ENCODE results near the gene FGF23. TPM values are rescaled to one million over a fixed set of nuclear protein-coding genes. Genes with fewer than 3 reads are reported as not detected.
"Not testable (repeated sequence)": the region's sequence is repeated elsewhere in the genome, so short reads cannot be mapped to it uniquely, and the experiment has no call there.

Gene FGF23
- total RNA-seq, 4 donors from 2014 or later, result not detected

- TF ChIP-seq, protein P1, sequence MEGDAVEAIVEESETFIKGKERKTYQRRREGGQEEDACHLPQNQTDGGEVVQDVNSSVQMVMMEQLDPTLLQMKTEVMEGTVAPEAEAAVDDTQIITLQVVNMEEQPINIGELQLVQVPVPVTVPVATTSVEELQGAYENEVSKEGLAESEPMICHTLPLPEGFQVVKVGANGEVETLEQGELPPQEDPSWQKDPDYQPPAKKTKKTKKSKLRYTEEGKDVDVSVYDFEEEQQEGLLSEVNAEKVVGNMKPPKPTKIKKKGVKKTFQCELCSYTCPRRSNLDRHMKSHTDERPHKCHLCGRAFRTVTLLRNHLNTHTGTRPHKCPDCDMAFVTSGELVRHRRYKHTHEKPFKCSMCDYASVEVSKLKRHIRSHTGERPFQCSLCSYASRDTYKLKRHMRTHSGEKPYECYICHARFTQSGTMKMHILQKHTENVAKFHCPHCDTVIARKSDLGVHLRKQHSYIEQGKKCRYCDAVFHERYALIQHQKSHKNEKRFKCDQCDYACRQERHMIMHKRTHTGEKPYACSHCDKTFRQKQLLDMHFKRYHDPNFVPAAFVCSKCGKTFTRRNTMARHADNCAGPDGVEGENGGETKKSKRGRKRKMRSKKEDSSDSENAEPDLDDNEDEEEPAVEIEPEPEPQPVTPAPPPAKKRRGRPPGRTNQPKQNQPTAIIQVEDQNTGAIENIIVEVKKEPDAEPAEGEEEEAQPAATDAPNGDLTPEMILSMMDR (IDR thresholded peaks at IDR 0.05), result no peak
- no peak for TF ChIP-seq POLR2A (IDR thresholded peaks at IDR 0.05)
- no peak for DNase-seq
- no peak overlapping the region for H3K4me3 ChIP-seq
- no peaks in the 10 kb centered on the region for H3K27me3 ChIP-seq
- H3K36me3 ChIP-seq, result no peaks in the 10 kb centered on the region
- H3K4me1 ChIP-seq, result peaks cover 0 to 5% (median 0%) of the 10 kb centered on the region in 4 donors
- no peak overlapping the region for H3K27ac ChIP-seq
- no peaks in the 10 kb centered on the region for H3K9me3 ChIP-seq
Observed at GRCh38 chr12:4412465-4412864, 33.0 kb upstream of the FGF23 start.

GRCh38 chr12:4412056-4412455, 32.5 kb upstream of the FGF23 start:
- Histone ChIP-seq H3K27ac (no peak overlapping the region), H3K36me3 (no peaks in the 10 kb centered on the region), H3K9me3 (no peaks in the 10 kb centered on the region), H3K4me3 (no peak overlapping the region), H3K27me3 (no peaks in the 10 kb centered on the region), H3K4me1 (peaks cover 0 to 5% (median 0%) of the 10 kb centered on the region in 4 donors)
- TF ChIP-seq, protein P1 (IDR thresholded peaks at IDR 0.05), result no peak
- TF ChIP-seq POLR2A (IDR thresholded peaks at IDR 0.05), result no peak
- DNase-seq, result no peak

DNA sequence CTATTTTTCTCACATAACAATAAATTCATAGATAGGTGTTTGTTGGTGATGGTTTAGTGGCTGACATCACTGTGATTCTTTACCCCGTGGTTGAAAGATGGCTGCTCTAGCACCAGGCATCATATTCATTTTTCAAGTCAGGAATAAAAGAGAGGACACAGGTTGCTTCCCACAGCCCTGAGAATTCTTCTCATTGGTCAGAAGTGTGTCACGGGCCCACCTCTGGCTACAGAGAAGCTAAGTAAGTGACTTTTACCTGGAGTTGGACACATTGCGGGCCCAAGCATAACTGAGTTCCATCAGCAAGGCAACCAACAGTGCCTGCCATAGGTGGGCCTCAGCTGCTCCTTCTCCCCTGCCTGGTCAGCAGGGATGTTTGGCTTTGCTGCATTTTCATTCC, 27.6 kb upstream of the FGF23 start:
- no peaks in the 10 kb centered on the region for H3K9me3 ChIP-seq
- H3K27ac ChIP-seq, result no peak overlapping the region

GRCh38 chr12:4404877-4405637, 25.5 kb upstream of the FGF23 start:
- not testable (repeated sequence) for H3K4me1 ChIP-seq, H3K27me3 ChIP-seq, DNase-seq, H3K36me3 ChIP-seq, H3K4me3 ChIP-seq, H3K27ac ChIP-seq, H3K9me3 ChIP-seq

More for the DNA sequence above, 27.6 kb upstream of the FGF23 start:
- TF ChIP-seq, protein P1 (IDR thresholded peaks at IDR 0.05), result no peak
- TF ChIP-seq POLR2A (IDR thresholded peaks at IDR 0.05), result no peak
- Histone ChIP-seq H3K4me1 (no peaks in the 10 kb centered on the region), H3K27me3 (no peaks in the 10 kb centered on the region), H3K36me3 (no peaks in the 10 kb centered on the region), H3K4me3 (no peak overlapping the region)
- DNase-seq, result no peak

GRCh38 chr12:4402996-4403395, 23.5 kb upstream of the FGF23 start:
- Histone ChIP-seq H3K27ac (no peak overlapping the region), H3K4me3 (no peak overlapping the region), H3K36me3 (no peaks in the 10 kb centered on the region), H3K4me1 (no peaks in the 10 kb centered on the region), H3K9me3 (no peaks in the 10 kb centered on the region), H3K27me3 (no peaks in the 10 kb centered on the region)
- TF ChIP-seq, protein P1 (IDR thresholded peaks at IDR 0.05), result no peak
- no peak for TF ChIP-seq POLR2A (IDR thresholded peaks at IDR 0.05)
- no peak for DNase-seq

- H3K27ac ChIP-seq, result no peak overlapping the region
- H3K4me1 ChIP-seq, result no peaks in the 10 kb centered on the region
- H3K9me3 ChIP-seq, result no peaks in the 10 kb centered on the region
- no peak overlapping the region for H3K4me3 ChIP-seq
- no peak for DNase-seq
- H3K27me3 ChIP-seq, result no peaks in the 10 kb centered on the region
- TF ChIP-seq POLR2A (IDR thresholded peaks at IDR 0.05), result no peak
- TF ChIP-seq, protein P1 (IDR thresholded peaks at IDR 0.05), result no peak
- H3K36me3 ChIP-seq, result no peaks in the 10 kb centered on the region
Observed at GRCh38 chr12:4401117-4401516, 21.6 kb upstream of the FGF23 start.
